Measurements from ENCODE around the gene ZBTB43.
"Not testable (repeated sequence)": the region's sequence is repeated elsewhere in the genome, so short reads cannot be mapped to it uniquely, and the experiment has no call there.

ZBTB43 gene, protein sequence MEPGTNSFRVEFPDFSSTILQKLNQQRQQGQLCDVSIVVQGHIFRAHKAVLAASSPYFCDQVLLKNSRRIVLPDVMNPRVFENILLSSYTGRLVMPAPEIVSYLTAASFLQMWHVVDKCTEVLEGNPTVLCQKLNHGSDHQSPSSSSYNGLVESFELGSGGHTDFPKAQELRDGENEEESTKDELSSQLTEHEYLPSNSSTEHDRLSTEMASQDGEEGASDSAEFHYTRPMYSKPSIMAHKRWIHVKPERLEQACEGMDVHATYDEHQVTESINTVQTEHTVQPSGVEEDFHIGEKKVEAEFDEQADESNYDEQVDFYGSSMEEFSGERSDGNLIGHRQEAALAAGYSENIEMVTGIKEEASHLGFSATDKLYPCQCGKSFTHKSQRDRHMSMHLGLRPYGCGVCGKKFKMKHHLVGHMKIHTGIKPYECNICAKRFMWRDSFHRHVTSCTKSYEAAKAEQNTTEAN
- 60.6 to 197 (median 81.8) reads per million in 17 experiments for total RNA-seq

DNA sequence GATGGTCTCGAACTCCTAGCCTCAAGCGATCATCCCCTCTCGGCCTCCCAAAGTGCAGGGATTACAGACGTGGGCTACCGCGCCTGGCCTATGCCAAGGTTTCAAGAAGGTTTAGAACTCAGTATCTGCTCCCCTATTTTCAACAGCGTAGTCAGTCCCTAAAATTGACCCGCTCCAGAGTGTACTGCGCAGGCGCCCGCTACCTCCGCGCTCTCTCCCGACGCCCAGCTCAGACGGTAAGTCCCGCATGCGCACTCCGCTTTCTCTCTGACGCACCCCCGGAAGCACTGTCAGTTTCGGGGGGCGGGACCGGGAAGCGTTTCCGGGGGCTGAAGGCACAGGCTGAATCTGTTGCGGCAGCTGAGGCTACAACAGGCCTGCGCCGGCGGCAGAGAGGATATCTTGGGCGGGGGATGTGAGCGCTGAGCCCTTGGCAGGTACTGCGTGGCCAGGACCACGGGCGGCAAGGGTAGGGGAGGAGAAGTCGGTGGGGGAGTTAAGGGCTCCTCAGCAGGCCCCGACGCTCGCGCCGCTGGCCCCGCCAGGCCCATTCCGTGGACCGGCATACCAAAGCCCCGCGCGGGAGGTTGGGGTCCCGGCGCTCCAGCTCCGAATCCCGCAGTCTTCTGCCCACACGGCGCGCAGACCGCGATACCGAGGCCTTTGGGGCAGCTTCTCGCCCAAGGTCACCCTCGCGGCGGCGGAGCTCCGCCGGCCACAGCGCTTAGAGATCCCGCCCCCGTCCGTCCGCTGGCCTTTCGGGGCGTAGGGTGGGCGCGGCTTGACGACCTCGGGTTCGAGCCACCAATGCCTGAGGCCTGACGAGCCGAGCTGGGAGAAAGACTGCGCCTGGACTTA, at the start of gene ZBTB43:
TSS of gene ZBTB43 (plus strand) at position 345 of the 858 bp plus-strand sequence. CDS start 27,470 bp downstream, outside the sequence.
- peak; percentile 99 for DNase-seq

DNA sequence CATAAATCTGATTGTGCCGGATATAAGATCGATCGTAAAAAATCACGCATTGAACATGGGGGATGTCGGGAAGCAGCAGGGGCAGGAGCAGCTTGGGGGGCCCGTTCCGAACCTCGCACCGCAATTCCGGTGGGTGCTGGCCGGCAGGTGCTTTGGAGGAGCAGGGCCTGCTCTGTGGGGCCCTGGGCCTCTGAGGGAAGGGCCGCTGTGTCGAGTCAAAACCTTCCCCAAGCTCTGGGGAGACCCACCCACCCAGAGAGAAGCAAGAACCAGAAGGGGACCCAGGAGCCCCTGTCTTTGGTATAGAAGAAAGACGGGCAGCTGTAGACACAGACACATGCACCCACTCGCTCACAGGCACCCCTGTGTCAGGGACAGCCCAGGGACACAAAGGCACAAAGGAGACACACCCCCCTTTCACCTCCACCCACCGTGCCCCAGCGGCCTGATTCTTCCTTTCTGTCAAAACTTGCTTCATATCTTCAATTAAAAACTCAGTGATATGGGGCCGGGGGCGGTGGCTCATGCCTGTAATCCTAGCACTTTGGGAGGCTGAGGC, 49.4 kb upstream of the ZBTB43 start:
- no peak for DNase-seq

DNA sequence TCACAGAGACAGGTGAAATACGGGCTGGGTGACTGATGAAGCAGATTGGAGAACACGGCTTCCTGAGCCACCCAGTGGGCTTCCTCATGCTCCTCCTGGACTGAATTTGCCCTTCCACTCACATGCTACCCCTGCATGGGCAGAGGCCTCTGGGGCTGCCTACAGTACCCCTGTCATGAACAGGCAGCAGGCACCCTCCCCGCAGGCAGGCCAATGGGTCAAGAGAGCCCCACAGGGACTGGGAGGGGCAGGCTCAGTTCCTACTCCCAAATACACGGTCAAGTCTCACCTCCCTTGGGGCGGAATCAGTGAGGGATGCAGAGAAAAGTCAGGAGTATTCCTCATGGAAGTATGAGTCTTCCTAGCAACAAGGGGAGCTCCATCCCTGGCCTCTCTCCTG, 48.6 kb upstream of the ZBTB43 start:
- no peak for DNase-seq

DNA sequence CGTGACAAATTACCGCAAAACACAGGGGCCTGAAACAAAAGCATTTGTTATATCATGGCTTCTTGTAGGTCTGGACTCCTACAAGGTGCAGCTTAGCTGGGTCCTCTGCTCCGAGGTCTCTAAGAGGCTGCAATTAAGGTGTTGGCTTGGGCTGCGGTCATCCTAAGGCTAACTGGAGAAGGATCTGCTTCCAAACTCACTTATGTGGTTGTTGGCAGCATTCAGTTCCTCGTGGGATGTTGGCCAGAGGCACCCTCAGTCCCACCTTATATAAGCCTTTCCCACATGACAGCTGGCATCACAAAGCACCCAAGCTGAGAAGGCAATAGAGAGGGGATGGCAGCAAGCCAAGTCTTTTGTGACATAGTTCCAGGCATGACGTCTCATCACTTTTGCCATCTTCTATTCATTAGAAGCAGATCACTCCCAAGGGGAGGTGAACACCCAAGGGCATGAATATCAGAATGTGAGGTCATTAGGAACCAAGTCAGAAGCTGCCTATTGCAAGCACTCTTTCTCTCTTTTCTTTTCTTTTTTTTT, 47.9 kb upstream of the ZBTB43 start:
- DNase-seq = no peak

DNA sequence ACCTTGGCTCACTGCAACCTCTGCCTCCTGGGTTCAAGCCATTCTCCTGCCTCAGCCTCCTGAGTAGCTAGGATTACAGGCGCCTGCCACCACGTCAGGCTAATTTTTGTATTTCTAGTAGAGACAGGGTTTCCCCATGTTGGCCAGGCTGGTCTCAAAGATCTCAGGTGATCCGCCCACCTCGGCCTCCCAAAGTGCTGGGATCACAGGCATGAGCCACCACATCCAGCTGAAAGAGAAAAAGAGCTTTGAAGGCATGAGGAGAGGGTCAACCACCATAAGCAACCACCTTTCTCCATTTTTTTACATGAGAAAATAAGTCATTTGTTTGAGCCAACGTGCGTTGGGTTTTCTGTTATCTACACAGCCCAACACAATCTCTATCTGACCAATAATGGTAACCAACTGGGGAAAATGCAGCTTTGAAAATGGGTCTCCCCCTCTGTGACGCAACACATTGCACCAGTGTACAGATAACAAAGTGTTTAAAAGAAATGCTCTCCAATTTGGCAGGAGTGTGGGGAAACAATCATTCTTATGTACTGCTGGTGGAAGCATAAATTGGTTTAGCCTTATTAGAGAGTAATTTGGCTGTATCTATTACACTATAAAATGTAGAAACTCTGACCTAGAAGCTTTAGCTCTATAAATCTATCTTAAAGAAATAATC, 45.8 kb upstream of the ZBTB43 start:
- DNase-seq = no peak

DNA sequence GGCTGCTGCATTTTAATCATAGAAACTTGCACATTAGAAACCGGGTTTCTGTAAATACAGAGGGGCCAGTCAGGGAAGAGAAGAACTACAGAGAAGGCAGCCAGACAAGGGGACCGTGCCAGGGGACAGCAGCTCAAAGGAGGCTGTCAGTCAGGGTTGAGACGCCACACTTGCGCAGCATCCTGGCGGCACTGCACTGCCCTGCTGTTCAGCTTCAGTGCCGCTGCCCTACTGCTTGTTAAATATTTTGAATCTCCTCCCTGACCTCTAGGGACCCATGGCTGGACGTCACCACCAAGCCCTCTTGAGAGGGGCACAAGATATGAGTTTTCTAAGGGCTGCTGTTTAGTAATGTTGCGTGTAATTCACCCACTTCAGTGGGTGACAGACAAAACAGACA, 43.6 kb upstream of the ZBTB43 start:
- no peak for DNase-seq

DNA sequence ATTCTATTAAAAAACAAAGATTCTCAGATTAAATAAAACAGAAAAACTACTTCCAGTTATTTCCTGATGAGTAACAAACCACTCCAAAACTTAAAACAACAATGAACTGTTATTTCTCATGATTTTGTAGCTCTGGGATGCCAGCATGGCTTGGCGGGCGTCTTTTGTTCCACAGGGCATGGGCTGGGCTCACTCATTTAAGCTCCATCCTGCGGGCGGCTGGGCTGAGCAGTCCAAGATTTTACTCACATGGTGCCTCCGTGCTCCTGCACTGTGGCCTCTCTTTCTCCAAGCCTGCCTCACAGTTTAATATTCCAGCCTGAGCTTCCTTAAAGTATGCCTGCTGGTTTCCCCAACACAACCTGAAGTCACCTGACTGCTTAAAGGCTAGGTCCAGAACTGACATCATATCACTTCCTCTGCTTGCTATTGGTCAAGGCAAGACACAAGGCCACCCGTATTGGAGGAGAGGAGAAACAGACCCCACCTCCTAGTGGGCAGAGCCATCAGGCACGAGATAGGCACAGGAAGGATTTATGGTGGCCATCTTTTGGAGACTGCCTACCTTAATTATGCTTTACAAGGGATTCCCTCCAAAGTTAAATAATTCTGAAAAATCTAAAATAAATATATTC, 41.6 kb upstream of the ZBTB43 start:
- peak in 2 of 4 experiments; percentile 12 to 16 for DNase-seq

DNA sequence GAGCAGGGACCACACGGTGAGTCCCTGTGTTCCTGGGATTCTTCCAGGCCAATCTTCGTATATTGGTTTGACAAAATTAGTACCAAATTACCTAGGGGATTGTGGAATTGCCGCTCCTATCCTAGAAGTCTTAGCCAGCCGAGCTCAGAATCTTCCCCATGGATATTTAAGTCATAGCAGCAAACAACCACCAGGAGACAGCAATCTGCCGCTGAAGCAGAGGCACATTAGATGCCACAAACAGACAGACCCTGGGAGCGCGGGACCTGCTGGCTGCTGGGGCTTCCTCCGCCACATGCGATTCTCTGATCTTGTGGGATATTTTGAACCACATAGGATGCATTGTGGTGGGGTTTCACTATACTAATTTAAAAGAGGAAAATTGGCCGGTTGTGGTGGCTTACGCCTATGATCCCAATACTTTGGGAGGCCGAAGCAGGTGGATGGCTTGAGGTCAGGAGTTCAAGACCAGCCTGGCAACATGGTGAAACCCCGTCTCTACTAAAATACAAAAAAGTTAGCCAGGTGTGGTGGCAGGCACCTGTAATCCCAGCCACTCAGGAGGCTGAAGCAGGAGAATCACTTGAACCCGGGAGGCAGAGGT, 31.7 kb upstream of the ZBTB43 start:
- DNase-seq = peak in 3 of 4 experiments; percentile 28 to 49 (median 43)

DNA sequence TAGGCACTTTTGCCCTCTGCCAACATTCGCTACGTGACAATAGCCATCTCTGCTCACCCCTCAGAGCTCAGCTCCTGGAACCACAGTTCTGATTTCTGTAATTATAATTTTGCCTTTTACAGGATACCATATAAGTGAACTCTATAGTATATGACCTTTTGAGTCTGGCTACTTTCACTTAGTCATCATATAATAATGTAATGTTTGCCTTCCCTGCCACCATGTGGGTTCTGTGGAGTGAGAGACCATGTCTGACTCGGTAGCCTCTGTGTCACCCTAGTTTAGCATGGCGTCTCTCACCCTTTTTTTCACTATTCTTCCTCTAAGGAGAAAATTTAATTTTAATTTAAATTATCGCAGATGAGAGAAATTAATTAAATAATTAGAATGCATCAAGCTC, 28.9 kb upstream of the ZBTB43 start:
- DNase-seq = no peak

DNA sequence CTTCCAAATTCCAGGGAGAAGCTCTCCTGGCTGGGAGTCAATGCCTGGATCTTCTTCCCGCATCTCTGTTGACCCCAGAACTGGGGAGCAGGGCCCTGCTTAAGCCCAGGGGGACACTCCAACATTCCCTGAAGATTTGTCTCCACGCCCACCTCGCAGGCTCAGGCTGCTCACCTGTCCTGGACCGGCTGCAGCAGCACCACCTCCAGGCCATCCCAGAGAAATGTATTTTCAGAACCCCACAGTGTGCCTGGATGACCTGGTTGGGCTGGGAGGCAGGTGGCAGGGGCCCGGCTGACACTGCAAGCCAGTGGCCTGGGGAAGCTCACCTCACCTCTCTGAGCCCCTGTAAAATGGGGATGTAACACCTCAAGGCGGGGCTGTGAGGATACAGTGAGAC, 27.1 kb upstream of the ZBTB43 start:
- peak in 1 of 4 experiments; percentile 16 for DNase-seq

DNA sequence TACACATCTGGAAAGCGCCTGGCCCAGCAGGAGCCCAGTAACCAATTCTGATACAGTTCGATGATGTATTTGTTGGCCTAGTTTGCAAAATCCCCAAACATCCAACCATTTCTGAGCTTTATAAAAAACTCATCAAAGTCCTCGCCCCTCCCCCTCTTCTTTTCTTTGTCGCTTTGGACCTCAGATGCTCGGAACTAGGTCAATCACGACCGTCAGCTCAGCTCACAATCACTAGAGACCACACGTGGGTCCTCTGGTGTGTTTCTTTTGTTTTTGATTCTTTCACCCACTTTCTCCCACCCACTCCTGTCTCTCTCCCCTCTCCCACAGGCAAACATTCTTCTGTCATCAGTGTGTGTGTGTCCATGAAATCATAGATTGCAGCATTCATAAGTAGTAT, 26.7 kb upstream of the ZBTB43 start:
- DNase-seq = no peak

DNA sequence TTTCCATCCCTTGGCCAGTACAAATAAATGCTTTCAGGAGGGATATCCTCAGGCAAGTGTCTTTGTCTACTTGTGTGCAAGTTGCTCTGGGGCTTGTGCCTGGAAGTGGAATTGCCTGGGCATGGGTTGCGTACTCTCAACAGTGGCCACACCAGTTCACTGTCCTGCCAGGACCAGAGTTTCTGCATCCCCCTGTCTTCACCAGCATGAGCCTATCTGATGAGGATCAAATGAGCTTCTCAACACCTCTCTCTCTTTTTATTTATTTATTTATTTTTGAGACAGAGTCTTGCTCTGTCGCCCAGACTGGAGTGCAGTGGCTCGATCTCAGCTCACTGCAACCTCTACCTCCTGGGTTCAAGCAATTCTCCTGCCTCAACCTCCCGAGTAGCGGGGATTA, 26.1 kb upstream of the ZBTB43 start:
- DNase-seq = not testable (repeated sequence)

DNA sequence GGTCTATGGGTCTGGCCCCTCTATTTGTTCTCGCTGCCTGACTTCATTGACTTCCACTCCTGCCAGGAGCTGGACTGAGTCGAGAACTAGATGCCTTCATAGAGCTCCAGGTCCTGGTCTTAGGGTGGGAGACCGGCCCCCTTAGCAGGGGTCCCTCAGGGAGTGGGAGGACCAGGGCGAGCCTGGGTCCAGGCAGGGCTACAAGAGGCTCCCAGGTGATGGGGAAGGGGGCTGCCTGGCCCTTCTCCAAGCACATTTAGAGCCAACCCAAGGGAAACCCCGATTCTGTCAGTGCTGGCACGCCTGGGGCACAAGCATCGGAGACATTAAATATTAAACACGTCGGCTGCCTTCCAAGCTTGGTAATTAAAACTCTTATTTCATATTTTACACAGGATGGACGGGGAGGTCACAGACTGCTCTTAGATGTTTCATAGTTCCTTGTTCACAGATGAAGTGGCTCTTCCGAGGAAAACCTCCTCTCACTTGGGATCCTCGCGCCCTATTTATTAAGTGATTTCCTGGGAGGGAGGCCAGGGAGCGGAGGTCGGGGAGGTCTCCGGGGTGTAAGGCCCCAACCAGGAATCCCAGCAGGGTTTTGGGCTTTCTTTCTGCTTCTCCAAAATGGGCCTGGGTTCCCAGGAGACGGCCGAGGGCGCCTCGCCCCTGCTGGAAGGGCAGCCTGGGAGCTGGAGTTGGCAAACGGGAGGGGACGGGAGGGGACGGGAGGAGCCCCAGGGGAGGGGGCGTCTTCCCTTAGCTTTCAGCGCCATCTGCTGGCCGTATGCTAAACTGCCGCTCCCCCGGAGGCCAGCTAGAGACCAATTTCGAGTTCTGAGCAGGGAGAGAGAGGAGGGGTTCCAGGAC, 23.4 kb upstream of the ZBTB43 start:
- DNase-seq = peak; percentile 78 to 91 (median 86)

DNA sequence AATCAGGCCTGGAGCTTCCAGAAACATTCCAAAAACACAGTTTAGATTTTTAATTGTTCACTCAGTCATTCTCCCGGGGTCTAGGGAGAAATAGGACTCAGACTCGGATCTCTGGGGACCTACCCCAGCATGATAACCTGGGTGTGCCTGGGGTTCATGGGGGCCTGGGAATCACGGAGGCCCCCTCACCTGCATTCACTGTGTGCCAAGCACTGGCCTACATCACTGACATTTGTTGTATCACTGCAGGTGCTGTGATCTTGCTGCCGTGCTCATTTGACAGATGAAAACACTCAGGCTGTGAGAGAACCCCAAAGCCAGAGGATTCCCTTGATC, 22.8 kb upstream of the ZBTB43 start:
- DNase-seq = no peak

DNA sequence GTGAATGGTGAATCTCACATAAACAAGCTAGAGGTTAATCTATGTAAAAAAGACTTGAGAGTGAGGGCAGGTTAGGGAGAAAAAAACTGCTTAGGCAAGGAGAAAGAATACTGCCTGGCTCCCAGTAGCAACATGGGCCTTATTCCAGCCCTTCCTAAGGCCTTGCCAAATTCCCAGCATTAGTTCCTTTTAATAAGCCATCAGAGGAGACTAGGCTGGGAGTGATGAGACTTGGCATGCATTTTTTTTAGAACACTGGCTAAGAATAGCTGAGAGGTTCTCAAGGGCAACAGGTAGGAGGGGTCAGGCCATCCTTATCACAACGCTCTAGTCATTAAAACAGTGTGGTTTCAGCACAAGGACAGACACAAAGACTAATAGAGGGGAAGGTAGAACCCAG, 20.9 kb upstream of the ZBTB43 start:
- no peak for DNase-seq

DNA sequence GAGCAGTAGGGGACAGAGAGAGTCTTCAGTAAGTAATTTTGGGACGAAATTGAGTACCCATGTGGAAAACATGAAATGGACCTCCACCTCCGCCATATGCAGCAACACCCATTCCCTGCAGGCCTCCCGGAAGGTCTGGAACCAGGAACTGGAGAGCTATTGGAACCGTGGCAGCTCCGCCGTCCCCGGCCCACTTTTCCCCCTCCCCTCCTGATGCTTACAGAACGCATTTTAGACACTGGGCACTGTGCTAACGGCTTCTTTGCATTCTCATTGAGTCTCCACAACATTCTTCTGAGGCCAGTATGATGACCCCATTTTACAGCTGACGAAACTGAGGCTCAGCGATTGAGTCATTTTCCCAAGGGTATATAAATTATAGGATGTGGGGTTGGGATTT, 20.4 kb upstream of the ZBTB43 start:
- DNase-seq = no peak

DNA sequence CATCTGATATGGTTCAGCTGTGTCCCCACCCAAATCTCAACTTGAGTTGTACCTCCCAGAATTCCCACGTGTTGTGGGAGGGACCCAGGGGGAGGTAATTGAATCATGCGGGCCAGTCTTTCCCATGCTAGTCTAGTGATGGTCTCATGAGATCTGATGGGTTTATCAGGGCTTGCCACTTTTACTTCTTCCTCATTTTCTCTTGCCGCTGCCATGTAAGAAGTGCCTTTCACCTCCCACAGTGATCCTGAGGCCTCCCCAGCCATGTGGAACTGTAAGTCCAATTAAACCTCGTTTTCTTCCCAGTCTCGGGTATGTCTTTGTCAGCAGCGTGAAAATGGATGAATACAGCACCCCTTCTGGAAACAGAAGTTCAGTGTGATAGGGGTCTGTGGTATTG, 20.0 kb upstream of the ZBTB43 start:
- DNase-seq = not testable (repeated sequence)

DNA sequence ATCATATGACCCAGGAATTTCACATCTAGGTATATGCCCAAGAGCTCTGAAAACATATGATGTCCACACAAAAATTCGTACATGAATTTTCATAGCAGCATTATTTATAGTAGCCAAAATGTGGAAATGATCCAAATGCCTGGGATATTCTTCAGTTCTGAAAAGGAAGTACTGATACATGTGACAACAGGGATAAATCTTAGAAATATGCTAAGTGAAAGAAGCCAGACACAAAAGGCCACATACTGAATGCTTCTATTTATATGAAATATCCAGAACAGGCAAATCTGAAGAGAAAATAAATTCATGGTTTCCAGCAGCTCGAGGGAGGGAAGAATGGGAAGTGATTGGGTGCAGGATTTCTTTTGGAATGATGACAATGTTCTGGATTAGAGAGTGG, 16.8 kb upstream of the ZBTB43 start:
- peak in 2 of 4 experiments; percentile 26 to 35 for DNase-seq

DNA sequence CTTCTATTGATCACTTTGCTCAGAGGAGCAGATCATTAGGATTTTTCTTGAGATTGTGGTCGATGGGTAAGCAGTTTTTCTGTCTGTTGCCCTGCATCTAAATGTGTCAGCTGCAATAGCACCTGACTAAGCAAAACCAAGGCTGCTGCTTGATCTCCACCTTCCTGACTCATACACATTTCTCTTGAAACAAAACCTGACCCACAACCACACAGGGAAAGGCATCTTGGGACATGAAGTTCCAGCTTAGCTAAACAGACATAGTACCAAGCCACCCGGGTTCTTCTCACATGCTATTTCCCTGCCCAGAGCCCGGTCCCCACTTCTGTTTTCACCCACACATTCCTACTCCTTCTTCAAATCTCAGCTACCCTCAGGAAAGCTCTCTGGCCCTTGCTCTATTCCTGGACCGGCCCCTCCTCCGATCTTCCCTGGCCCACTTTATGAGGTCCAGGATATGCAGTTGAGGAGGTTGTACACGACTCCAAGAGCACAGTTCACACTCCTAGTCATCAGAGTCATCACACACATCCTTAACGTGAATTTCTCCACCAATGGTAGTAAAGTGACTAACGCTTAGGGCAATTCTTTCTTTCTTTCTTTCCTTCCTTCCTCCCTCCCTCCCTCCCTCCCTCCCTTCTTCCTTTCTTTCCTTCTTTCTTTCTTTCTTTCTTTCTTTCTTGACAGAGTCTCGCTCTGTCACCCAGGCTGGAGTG, 16.0 kb upstream of the ZBTB43 start:
- peak; percentile 28 to 65 (median 61) for DNase-seq

DNA sequence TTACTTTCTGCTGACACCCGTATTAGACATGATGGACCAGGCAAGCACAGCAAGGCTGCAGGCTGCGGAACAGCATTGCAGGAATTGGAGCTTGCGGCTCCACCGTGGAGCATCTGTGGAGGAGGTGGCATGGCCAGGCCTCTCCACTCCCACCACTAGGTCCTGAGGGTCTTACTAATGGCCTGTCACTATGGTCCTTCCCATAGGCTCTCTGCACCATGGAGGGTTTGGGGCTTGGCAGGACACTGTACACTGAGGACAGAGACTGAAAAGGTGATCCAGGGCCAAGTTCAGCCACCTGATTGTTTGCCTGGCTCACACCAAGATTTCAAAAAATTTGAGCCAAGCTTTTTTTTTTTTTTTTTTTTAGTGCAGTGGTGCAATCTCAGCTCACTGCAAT, 14.3 kb upstream of the ZBTB43 start:
- DNase-seq = no peak
